ENCODE results near the gene PAPPA2.

Gene PAPPA2

DNA sequence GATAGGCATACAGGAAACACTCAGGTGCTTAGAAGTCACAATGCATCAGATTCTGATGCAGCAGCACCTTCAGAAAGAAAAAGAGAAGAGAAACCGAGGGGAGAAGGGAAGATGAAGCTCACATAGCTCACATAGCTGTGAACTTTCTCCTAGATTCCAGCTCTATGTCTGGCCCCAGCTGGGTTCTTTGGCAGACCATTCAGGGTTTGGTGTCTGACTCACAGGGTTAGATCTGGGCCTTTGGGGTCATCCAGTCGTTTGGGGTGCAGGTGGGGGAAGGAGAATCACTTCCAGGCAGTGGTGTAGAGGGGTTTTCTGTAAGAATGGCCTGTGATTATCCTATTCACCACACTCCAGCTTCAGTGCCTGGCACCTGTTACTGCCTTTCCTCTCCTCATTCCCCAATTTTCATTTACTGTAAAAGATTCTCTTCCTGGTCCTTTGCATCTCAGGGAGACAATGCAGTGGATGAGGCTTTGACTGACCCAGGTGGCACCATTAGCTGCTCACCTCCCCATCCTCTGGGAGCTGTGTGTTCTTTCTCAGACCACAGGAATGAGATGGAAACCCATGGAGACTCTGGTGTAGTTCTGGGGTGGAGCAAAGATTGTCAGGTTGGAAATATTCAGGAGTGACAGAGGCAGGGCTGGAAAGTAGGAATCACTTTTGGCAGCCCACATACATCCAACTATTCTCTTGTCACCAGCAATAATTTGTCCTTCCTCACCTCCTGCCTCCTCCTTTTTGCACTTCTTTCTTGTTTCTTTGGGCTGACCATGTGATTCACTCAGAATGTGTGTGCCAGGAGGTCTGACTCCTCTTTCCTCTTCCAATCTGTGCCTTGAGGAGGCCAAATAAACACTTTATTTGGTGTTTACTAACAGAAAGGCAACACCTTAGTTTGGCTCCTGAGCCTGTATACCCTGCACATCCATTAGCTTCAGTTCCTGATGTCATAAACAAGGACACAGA is 103.3 kb downstream of the PAPPA2 start:
- no peaks in the 10 kb centered on the region for H3K9me3 ChIP-seq (ENCODE audit: low read length)
- H3K27ac ChIP-seq (ENCODE audit: low read depth, low read length, poor library complexity, severe bottlenecking) = no peak overlapping the region
- H3K4me3 ChIP-seq (ENCODE audit: low read depth, low read length, poor library complexity, severe bottlenecking) = no peak overlapping the region
- no peaks in the 10 kb centered on the region for H3K4me1 ChIP-seq (ENCODE audit: insufficient read depth, low read length, severe bottlenecking)
- no peak overlapping the region for H2AFZ ChIP-seq (ENCODE audit: low read length)
- no peaks in the 10 kb centered on the region for H3K79me2 ChIP-seq (ENCODE audit: insufficient read depth, low read length)
- H3K36me3 ChIP-seq (ENCODE audit: insufficient read depth, low read length) = no peaks in the 10 kb centered on the region
- no peaks in the 10 kb centered on the region for H3K9me2 ChIP-seq (ENCODE audit: low read depth, low read length)
- TF ChIP-seq, protein P1, sequence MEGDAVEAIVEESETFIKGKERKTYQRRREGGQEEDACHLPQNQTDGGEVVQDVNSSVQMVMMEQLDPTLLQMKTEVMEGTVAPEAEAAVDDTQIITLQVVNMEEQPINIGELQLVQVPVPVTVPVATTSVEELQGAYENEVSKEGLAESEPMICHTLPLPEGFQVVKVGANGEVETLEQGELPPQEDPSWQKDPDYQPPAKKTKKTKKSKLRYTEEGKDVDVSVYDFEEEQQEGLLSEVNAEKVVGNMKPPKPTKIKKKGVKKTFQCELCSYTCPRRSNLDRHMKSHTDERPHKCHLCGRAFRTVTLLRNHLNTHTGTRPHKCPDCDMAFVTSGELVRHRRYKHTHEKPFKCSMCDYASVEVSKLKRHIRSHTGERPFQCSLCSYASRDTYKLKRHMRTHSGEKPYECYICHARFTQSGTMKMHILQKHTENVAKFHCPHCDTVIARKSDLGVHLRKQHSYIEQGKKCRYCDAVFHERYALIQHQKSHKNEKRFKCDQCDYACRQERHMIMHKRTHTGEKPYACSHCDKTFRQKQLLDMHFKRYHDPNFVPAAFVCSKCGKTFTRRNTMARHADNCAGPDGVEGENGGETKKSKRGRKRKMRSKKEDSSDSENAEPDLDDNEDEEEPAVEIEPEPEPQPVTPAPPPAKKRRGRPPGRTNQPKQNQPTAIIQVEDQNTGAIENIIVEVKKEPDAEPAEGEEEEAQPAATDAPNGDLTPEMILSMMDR (IDR thresholded peaks at IDR 0.05; ENCODE audit: low read length) = no peak
- TF ChIP-seq EZH2 (IDR thresholded peaks at IDR 0.05; ENCODE audit: borderline replicate concordance, low read length) = no peak
- no peak overlapping the region for H3K9ac ChIP-seq (ENCODE audit: low read length)
- no peak overlapping the region for H3K4me2 ChIP-seq (ENCODE audit: low read length)
- H4K20me1 ChIP-seq (ENCODE audit: insufficient read depth, low read length) = no peaks in the 10 kb centered on the region
- no peaks in the 10 kb centered on the region for H3K27me3 ChIP-seq (ENCODE audit: insufficient read depth, low read length)
- no peaks in the 10 kb centered on the region for H3F3A ChIP-seq (ENCODE audit: insufficient read depth, low read length)

- H3K27me3 ChIP-seq (ENCODE audit: insufficient read depth, low read length) = no peaks in the 10 kb centered on the region
- H3K9me2 ChIP-seq (ENCODE audit: low read depth, low read length) = no peaks in the 10 kb centered on the region
- H3K4me1 ChIP-seq (ENCODE audit: insufficient read depth, low read length, severe bottlenecking) = no peaks in the 10 kb centered on the region
- TF ChIP-seq, protein P1 (IDR thresholded peaks at IDR 0.05; ENCODE audit: low read length) = no peak
- TF ChIP-seq EZH2 (IDR thresholded peaks at IDR 0.05; ENCODE audit: borderline replicate concordance, low read length) = no peak
- H2AFZ ChIP-seq (ENCODE audit: low read length) = no peak overlapping the region
- H3K27ac ChIP-seq (ENCODE audit: low read depth, low read length, poor library complexity, severe bottlenecking) = no peak overlapping the region
- no peaks in the 10 kb centered on the region for H3K36me3 ChIP-seq (ENCODE audit: insufficient read depth, low read length)
- no peaks in the 10 kb centered on the region for H3K79me2 ChIP-seq (ENCODE audit: insufficient read depth, low read length)
- H3K4me2 ChIP-seq (ENCODE audit: low read length) = no peak overlapping the region
- no peak overlapping the region for H3K9ac ChIP-seq (ENCODE audit: low read length)
- no peak overlapping the region for H3K4me3 ChIP-seq (ENCODE audit: low read depth, low read length, poor library complexity, severe bottlenecking)
- no peaks in the 10 kb centered on the region for H3K9me3 ChIP-seq (ENCODE audit: low read length)
- H4K20me1 ChIP-seq (ENCODE audit: insufficient read depth, low read length) = no peaks in the 10 kb centered on the region
- no peaks in the 10 kb centered on the region for H3F3A ChIP-seq (ENCODE audit: insufficient read depth, low read length)
These were observed 104.3 kb downstream of the PAPPA2 start for GRCh38 chr1:176567190-176567794.

GRCh38 chr1:176568185-176568584 is 105.2 kb downstream of the PAPPA2 start:
- Histone ChIP-seq H3K4me1 (ENCODE audit: insufficient read depth, low read length, severe bottlenecking) (no peaks in the 10 kb centered on the region), H3K9me2 (ENCODE audit: low read depth, low read length) (no peaks in the 10 kb centered on the region), H3K4me2 (ENCODE audit: low read length) (no peak overlapping the region), H4K20me1 (ENCODE audit: insufficient read depth, low read length) (no peaks in the 10 kb centered on the region), H2AFZ (ENCODE audit: low read length) (no peak overlapping the region), H3K9me3 (ENCODE audit: low read length) (no peaks in the 10 kb centered on the region), H3K9ac (ENCODE audit: low read length) (no peak overlapping the region), H3K27me3 (ENCODE audit: insufficient read depth, low read length) (no peaks in the 10 kb centered on the region), H3K79me2 (ENCODE audit: insufficient read depth, low read length) (no peaks in the 10 kb centered on the region), H3K4me3 (ENCODE audit: low read depth, low read length, poor library complexity, severe bottlenecking) (no peak overlapping the region), H3K27ac (ENCODE audit: low read depth, low read length, poor library complexity, severe bottlenecking) (no peak overlapping the region), H3F3A (ENCODE audit: insufficient read depth, low read length) (no peaks in the 10 kb centered on the region), H3K36me3 (ENCODE audit: insufficient read depth, low read length) (no peaks in the 10 kb centered on the region)
- TF ChIP-seq, protein P1 (IDR thresholded peaks at IDR 0.05; ENCODE audit: low read length) = no peak
- no peak for TF ChIP-seq EZH2 (IDR thresholded peaks at IDR 0.05; ENCODE audit: borderline replicate concordance, low read length)
